ENCODE measurements around the gene C16orf74. TPM values are rescaled to one million over a fixed set of nuclear protein-coding genes. Genes with fewer than 3 reads are reported as not detected.
A peak's percentile ranks its signal among the peaks of the same experiment; 100 is the strongest.

Gene C16orf74
- total RNA-seq, 1 experiment from 2014 or later, result 3.4 TPM

- Mint-ChIP-seq H3K36me3 (ENCODE audit: insufficient read depth, unreplicated experiment) (peaks cover 60% of the 10 kb centered on the region), H3K4me1 (ENCODE audit: low read depth, unreplicated experiment) (no peaks in the 10 kb centered on the region), H3K9me3 (ENCODE audit: low read depth, unreplicated experiment) (no peaks in the 10 kb centered on the region), H3K27me3 (ENCODE audit: unreplicated experiment) (no peaks in the 10 kb centered on the region), H3K4me3 (ENCODE audit: low read depth, unreplicated experiment) (no peak overlapping the region), H3K27ac (ENCODE audit: unreplicated experiment) (no peak overlapping the region)
- CTCF ChIA-PET, result interaction anchor here (0.5 to 1.9 kb wide), 4 partner anchors 10 to 265 kb away, joined by 3 to 6 read pairs (median 4); no protein-coding TSS in a partner anchor
- BruUV-seq (replicated peaks), result no TSS peak
- no peak for DNase-seq
- no peak for TF ChIP-seq CTCF (IDR thresholded peaks at IDR 0.05; ENCODE audit: unreplicated experiment)
- intact Hi-C loops (cut with micrococcal nuclease; ENCODE audit: unreplicated experiment), result no loop called here
These were observed 92.2 kb downstream of the C16orf74 start for GRCh38 chr16:85658504-85659326.

- peaks cover 55% of the 10 kb centered on the region for H3K36me3 Mint-ChIP-seq (ENCODE audit: insufficient read depth, unreplicated experiment)
- H3K4me1 Mint-ChIP-seq (ENCODE audit: low read depth, unreplicated experiment), result no peaks in the 10 kb centered on the region
- no peak for DNase-seq
- intact Hi-C loops (cut with micrococcal nuclease; ENCODE audit: unreplicated experiment), result no loop called here
- CTCF ChIA-PET, result interaction anchor here (0.5 to 1.9 kb wide), 3 partner anchors 9 to 64 kb away, joined by 3 to 5 read pairs (median 4); no protein-coding TSS in a partner anchor
- no peak overlapping the region for H3K4me3 Mint-ChIP-seq (ENCODE audit: low read depth, unreplicated experiment)
- TF ChIP-seq CTCF (IDR thresholded peaks at IDR 0.05; ENCODE audit: unreplicated experiment), result no peak
- H3K27ac Mint-ChIP-seq (ENCODE audit: unreplicated experiment), result no peak overlapping the region
- no peaks in the 10 kb centered on the region for H3K27me3 Mint-ChIP-seq (ENCODE audit: unreplicated experiment)
- BruUV-seq (replicated peaks), result no TSS peak
- no peaks in the 10 kb centered on the region for H3K9me3 Mint-ChIP-seq (ENCODE audit: low read depth, unreplicated experiment)
These were observed 92.9 kb downstream of the C16orf74 start for GRCh38 chr16:85657996-85658395.

Small RNAs within 50 kb of the gene (microRNA-seq; reads per million reads assigned to microRNA genes)
- 3.5 reads per million, percentile 4 among the genes with 10 or more reads in this experiment for gene MIR1910

Other genes with a start within 250 kb of the C16orf74 start
- gene GSE1, start 137.8 kb downstream of the C16orf74 start, total RNA-seq (2022), result 45.3 and 46.2 TPM in 2 replicates
- gene GINS2, start 62.1 kb downstream of the C16orf74 start, total RNA-seq (2022), result 19.7 and 25.2 TPM in 2 replicates
- gene EMC8, start 48.4 kb upstream of the C16orf74 start, total RNA-seq (2022), result 61.5 and 62.7 TPM in 2 replicates
- 609 and 639 TPM in 2 replicates for gene COX4I1, start 48.6 kb upstream of the C16orf74 start, total RNA-seq (2022)
- 5.0 and 10.5 TPM in 2 replicates for gene IRF8, start 148.1 kb upstream of the C16orf74 start, total RNA-seq (2022)